Measurements from ENCODE around the gene TMPRSS11B. TPM values are rescaled to one million over a fixed set of nuclear protein-coding genes. Genes with fewer than 3 reads are reported as not detected.

TMPRSS11B gene
- not detected for polyA plus RNA-seq (2013, experiment 1 of 2)
- polyA plus RNA-seq (2013, experiment 2 of 2): not detected

- Histone ChIP-seq H3K36me3 (replicated peaks in 1 of 2; ENCODE audit: control insufficient read depth in 2 of 2, insufficient read depth in 2 of 2, low read length in 2 of 2) (no peaks in the 10 kb centered on the region), H4K91ac (ENCODE audit: low read depth, low read length, poor library complexity) (no peak within 1 kb of the TSS), H2AK5ac (ENCODE audit: low read depth, low read length) (no peak within 1 kb of the TSS), H2BK5ac (ENCODE audit: low read length) (no peak within 1 kb of the TSS), H3K27ac (replicated peaks; ENCODE audit: low read length) (no peak within 1 kb of the TSS), H3K4me2 (ENCODE audit: insufficient read depth, low read length, poor library complexity, severe bottlenecking) (no peak within 1 kb of the TSS), H3K4ac (ENCODE audit: low read length) (no peak within 1 kb of the TSS), H2BK15ac (ENCODE audit: low read length) (no peak within 1 kb of the TSS), H2AFZ (ENCODE audit: low read length) (no peak within 1 kb of the TSS), H3K23ac (ENCODE audit: low read depth, low read length, poor library complexity) (no peak within 1 kb of the TSS), H3K79me1 (ENCODE audit: low read depth, low read length) (no peaks in the 10 kb centered on the region), H2BK120ac (ENCODE audit: low read depth, low read length) (no peak within 1 kb of the TSS), H3K14ac (ENCODE audit: low read length) (no peak within 1 kb of the TSS), H2BK12ac (ENCODE audit: low read length) (no peak within 1 kb of the TSS), H3K27me3 (ENCODE audit: control insufficient read depth in 3 of 3, insufficient read depth in 3 of 3, low read depth in 1 of 3, low read length in 3 of 3) (no peaks in the 10 kb centered on the region), H3K4me1 (ENCODE audit: control insufficient read depth in 2 of 2, insufficient read depth in 1 of 2, low read depth in 1 of 2, low read length in 2 of 2) (no peaks in the 10 kb centered on the region), H3K18ac (ENCODE audit: low read length) (no peak within 1 kb of the TSS), H3K9ac (ENCODE audit: low read depth, low read length, poor library complexity) (no peak within 1 kb of the TSS), H4K8ac (ENCODE audit: low read depth, low read length) (no peak within 1 kb of the TSS), H3K4me3 (ENCODE audit: low read length in 2 of 2) (no peak within 1 kb of the TSS), H3K9me3 (replicated peaks in 1 of 2; ENCODE audit: control insufficient read depth in 2 of 2, insufficient read depth in 1 of 2, low read depth in 1 of 2, low read length in 2 of 2) (no peaks in the 10 kb centered on the region)
- no peak for DNase-seq (ENCODE audit: low spot score)
- no CpG with 5 or more reads among the region's 6 CpGs for WGBS, 2 donors (ENCODE audit: extremely low coverage in 2 of 2, insufficient read length in 2 of 2, insufficient replicate concordance in 1 of 2)
These were observed at the start of gene TMPRSS11B for GRCh38 chr4:68245594-68245993. Gene TMPRSS11B (minus strand): TSS chr4:68245694. CDS start chr4:68245558, 136 bp downstream.

DNA sequence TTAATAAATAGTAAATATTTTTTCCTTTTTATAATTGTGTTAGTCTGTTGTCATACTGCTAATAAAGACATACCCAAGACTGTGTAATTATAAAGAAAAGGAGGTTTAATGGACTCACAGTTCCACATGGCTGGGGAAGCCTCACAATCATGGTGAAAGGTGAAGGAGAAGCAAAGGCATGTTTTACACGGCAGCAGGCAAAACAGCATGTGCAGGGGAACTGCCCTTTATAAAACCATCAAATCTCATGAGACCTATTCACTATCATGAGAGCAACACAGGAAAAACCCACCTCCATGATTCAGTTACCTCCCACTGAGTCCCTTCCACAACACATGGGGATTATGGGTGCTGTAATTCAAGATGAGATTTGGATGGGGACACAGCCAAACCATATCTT lies 45.8 kb upstream of the TMPRSS11B start:
- H3K36me3 ChIP-seq (replicated peaks in 1 of 2; ENCODE audit: control insufficient read depth in 2 of 2, insufficient read depth in 2 of 2, low read length in 2 of 2): no peaks in the 10 kb centered on the region
- H2BK5ac ChIP-seq (ENCODE audit: low read length): no peak overlapping the region
- H2BK15ac ChIP-seq (ENCODE audit: low read length): no peak overlapping the region
- H3K27ac ChIP-seq (replicated peaks; ENCODE audit: low read length): no peak overlapping the region
- H3K18ac ChIP-seq (ENCODE audit: low read length): no peak overlapping the region
- no peaks in the 10 kb centered on the region for H3K79me1 ChIP-seq (ENCODE audit: low read depth, low read length)
- no peak overlapping the region for H2BK120ac ChIP-seq (ENCODE audit: low read depth, low read length)
- no peak overlapping the region for H3K23ac ChIP-seq (ENCODE audit: low read depth, low read length, poor library complexity)
- WGBS, 2 donors (ENCODE audit: extremely low coverage in 2 of 2, insufficient read length in 2 of 2, insufficient replicate concordance in 1 of 2): no CpG with 5 or more reads among the region's 1 CpG
- no peak for DNase-seq (ENCODE audit: low spot score)
- H3K27me3 ChIP-seq (ENCODE audit: control insufficient read depth in 3 of 3, insufficient read depth in 3 of 3, low read depth in 1 of 3, low read length in 3 of 3): no peaks in the 10 kb centered on the region
- H3K4ac ChIP-seq (ENCODE audit: low read length): no peak overlapping the region
- H2BK12ac ChIP-seq (ENCODE audit: low read length): no peak overlapping the region
- H3K9me3 ChIP-seq (replicated peaks in 1 of 2; ENCODE audit: control insufficient read depth in 2 of 2, insufficient read depth in 1 of 2, low read depth in 1 of 2, low read length in 2 of 2): no peaks in the 10 kb centered on the region
- H4K91ac ChIP-seq (ENCODE audit: low read depth, low read length, poor library complexity): no peak overlapping the region
- H3K4me3 ChIP-seq (ENCODE audit: low read length in 2 of 2): no peak overlapping the region
- peaks cover 0 to 3% of the 10 kb centered on the region in 2 donors for H3K4me1 ChIP-seq (ENCODE audit: control insufficient read depth in 2 of 2, insufficient read depth in 1 of 2, low read depth in 1 of 2, low read length in 2 of 2)
- no peak overlapping the region for H3K14ac ChIP-seq (ENCODE audit: low read length)
- no peak overlapping the region for H3K9ac ChIP-seq (ENCODE audit: low read depth, low read length, poor library complexity)
- no peak overlapping the region for H3K4me2 ChIP-seq (ENCODE audit: insufficient read depth, low read length, poor library complexity, severe bottlenecking)
- no peak overlapping the region for H4K8ac ChIP-seq (ENCODE audit: low read depth, low read length)
- H2AFZ ChIP-seq (ENCODE audit: low read length): no peak overlapping the region
- no peak overlapping the region for H2AK5ac ChIP-seq (ENCODE audit: low read depth, low read length)

DNA sequence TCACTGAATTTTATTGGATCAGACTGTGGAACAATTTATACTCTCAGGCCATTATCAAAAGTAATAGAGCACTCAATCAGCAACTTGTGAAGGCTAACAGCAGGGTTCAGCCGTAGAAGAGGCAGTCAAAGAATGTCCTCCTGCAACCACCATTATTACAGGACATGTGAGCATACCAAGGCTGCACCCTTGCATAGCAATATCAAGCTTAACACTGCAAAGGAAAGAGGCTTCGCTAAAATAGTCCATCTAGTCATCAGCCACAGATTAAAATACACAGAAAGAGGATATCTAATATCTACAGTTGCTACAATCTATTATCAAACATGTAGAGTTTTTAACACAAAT lies 42.9 kb upstream of the TMPRSS11B start:
- no peak overlapping the region for H3K9ac ChIP-seq (ENCODE audit: low read depth, low read length, poor library complexity)
- no peak overlapping the region for H3K23ac ChIP-seq (ENCODE audit: low read depth, low read length, poor library complexity)
- no peak overlapping the region for H4K8ac ChIP-seq (ENCODE audit: low read depth, low read length)
- no peak overlapping the region for H3K27ac ChIP-seq (replicated peaks; ENCODE audit: low read length)
- DNase-seq (ENCODE audit: low spot score): no peak
- H3K27me3 ChIP-seq (ENCODE audit: control insufficient read depth in 3 of 3, insufficient read depth in 3 of 3, low read depth in 1 of 3, low read length in 3 of 3): no peaks in the 10 kb centered on the region
- no peaks in the 10 kb centered on the region for H3K79me1 ChIP-seq (ENCODE audit: low read depth, low read length)
- no peak overlapping the region for H4K91ac ChIP-seq (ENCODE audit: low read depth, low read length, poor library complexity)
- no peak overlapping the region for H3K4me2 ChIP-seq (ENCODE audit: insufficient read depth, low read length, poor library complexity, severe bottlenecking)
- no peaks in the 10 kb centered on the region for H3K36me3 ChIP-seq (replicated peaks in 1 of 2; ENCODE audit: control insufficient read depth in 2 of 2, insufficient read depth in 2 of 2, low read length in 2 of 2)
- no peak overlapping the region for H2BK120ac ChIP-seq (ENCODE audit: low read depth, low read length)
- H3K4me3 ChIP-seq (ENCODE audit: low read length in 2 of 2): no peak overlapping the region
- no peaks in the 10 kb centered on the region for H3K9me3 ChIP-seq (replicated peaks in 1 of 2; ENCODE audit: control insufficient read depth in 2 of 2, insufficient read depth in 1 of 2, low read depth in 1 of 2, low read length in 2 of 2)
- no peak overlapping the region for H3K4ac ChIP-seq (ENCODE audit: low read length)
- no peak overlapping the region for H2BK12ac ChIP-seq (ENCODE audit: low read length)
- no peak overlapping the region for H2BK5ac ChIP-seq (ENCODE audit: low read length)
- no peak overlapping the region for H2AK5ac ChIP-seq (ENCODE audit: low read depth, low read length)
- no peak overlapping the region for H3K14ac ChIP-seq (ENCODE audit: low read length)
- no CpG with 5 or more reads among the region's 2 CpGs for WGBS, 2 donors (ENCODE audit: extremely low coverage in 2 of 2, insufficient read length in 2 of 2, insufficient replicate concordance in 1 of 2)
- peaks cover 0 to 3% of the 10 kb centered on the region in 2 donors for H3K4me1 ChIP-seq (ENCODE audit: control insufficient read depth in 2 of 2, insufficient read depth in 1 of 2, low read depth in 1 of 2, low read length in 2 of 2)
- H2AFZ ChIP-seq (ENCODE audit: low read length): no peak overlapping the region
- H3K18ac ChIP-seq (ENCODE audit: low read length): no peak overlapping the region
- no peak overlapping the region for H2BK15ac ChIP-seq (ENCODE audit: low read length)

GRCh38 chr4:68287704-68288392 lies 42.4 kb upstream of the TMPRSS11B start:
- Histone ChIP-seq H3K4me3 (ENCODE audit: low read length in 2 of 2) (no peak overlapping the region), H3K9ac (ENCODE audit: low read depth, low read length, poor library complexity) (no peak overlapping the region), H3K9me3 (replicated peaks in 1 of 2; ENCODE audit: control insufficient read depth in 2 of 2, insufficient read depth in 1 of 2, low read depth in 1 of 2, low read length in 2 of 2) (no peaks in the 10 kb centered on the region), H3K36me3 (replicated peaks in 1 of 2; ENCODE audit: control insufficient read depth in 2 of 2, insufficient read depth in 2 of 2, low read length in 2 of 2) (no peaks in the 10 kb centered on the region), H3K23ac (ENCODE audit: low read depth, low read length, poor library complexity) (no peak overlapping the region), H3K4me2 (ENCODE audit: insufficient read depth, low read length, poor library complexity, severe bottlenecking) (no peak overlapping the region), H4K8ac (ENCODE audit: low read depth, low read length) (no peak overlapping the region), H3K4me1 (ENCODE audit: control insufficient read depth in 2 of 2, insufficient read depth in 1 of 2, low read depth in 1 of 2, low read length in 2 of 2) (peaks cover 0 to 3% of the 10 kb centered on the region in 2 donors), H3K18ac (ENCODE audit: low read length) (no peak overlapping the region), H3K14ac (ENCODE audit: low read length) (no peak overlapping the region), H2AFZ (ENCODE audit: low read length) (no peak overlapping the region), H2BK120ac (ENCODE audit: low read depth, low read length) (no peak overlapping the region), H3K27ac (replicated peaks; ENCODE audit: low read length) (no peak overlapping the region), H4K91ac (ENCODE audit: low read depth, low read length, poor library complexity) (no peak overlapping the region), H3K79me1 (ENCODE audit: low read depth, low read length) (no peaks in the 10 kb centered on the region), H3K4ac (ENCODE audit: low read length) (no peak overlapping the region), H2BK15ac (ENCODE audit: low read length) (no peak overlapping the region), H2BK12ac (ENCODE audit: low read length) (no peak overlapping the region), H2BK5ac (ENCODE audit: low read length) (no peak overlapping the region), H2AK5ac (ENCODE audit: low read depth, low read length) (no peak overlapping the region), H3K27me3 (ENCODE audit: control insufficient read depth in 3 of 3, insufficient read depth in 3 of 3, low read depth in 1 of 3, low read length in 3 of 3) (no peaks in the 10 kb centered on the region)
- WGBS, 2 donors (ENCODE audit: extremely low coverage in 2 of 2, insufficient read length in 2 of 2, insufficient replicate concordance in 1 of 2): no CpG with 5 or more reads among the region's 3 CpGs
- DNase-seq (ENCODE audit: low spot score): no peak

Measured in neuronal stem cell (in vitro differentiated cells).